C4-2B (cell line): Measurements from ENCODE around the gene SELPLG.

ENCODE experiments used
- H3K27ac ChIP-seq: fragments of 450-650 bp; 2 replicates; pipeline ENCODE4 v1.5.1; 2017
- ZFX ChIP-seq: fragments of 450-650 bp; IDR thresholded peaks from 2 replicates; pipeline ENCODE4 v1.6.1; 2017
- TF ChIP-seq, protein P1 (sequence below): fragments of 450-650 bp; conservative IDR thresholded peaks from 2 replicates; pipeline ENCODE4 v1.5.1; 2017; ENCODE audit warnings: mild to moderate bottlenecking

Gene SELPLG

DNA sequence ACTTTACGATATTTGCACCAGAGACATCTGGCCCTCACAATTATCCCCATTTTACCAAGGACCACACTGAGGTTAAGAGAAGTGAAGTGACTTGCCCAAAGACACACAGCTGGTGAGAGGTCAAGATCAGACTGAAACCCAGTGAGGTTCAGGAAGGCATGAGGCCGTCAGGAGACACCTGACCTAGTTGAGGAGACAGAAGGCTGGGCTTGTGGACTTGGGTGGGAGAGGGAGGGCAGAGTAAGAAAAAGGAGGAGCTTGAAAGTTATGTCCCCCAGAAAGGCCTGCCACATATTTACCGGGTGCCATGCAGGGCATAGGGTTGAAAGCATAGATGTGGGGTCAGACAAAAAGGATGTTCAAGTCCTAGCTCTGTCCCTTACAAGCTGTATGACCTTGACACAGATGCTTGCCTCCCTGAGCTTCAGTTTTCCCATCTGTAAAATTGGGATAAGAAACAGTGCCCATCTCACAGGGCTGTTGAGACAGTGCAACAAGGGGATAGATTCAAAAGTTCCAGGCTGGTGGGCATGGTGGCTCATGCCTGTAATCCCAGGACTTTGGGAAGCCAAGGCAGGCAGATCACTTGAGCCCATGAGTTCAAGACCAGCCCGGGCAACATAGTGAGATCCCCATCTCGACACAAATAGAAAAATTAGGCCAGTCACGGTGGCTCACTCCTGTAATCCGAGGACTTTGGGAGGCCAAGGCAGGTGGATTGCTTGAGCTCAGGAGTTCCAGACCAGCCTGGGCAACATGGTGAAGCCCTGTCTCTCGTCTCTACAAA is 6.4 kb downstream of the SELPLG start:
- TF ChIP-seq, protein P1, sequence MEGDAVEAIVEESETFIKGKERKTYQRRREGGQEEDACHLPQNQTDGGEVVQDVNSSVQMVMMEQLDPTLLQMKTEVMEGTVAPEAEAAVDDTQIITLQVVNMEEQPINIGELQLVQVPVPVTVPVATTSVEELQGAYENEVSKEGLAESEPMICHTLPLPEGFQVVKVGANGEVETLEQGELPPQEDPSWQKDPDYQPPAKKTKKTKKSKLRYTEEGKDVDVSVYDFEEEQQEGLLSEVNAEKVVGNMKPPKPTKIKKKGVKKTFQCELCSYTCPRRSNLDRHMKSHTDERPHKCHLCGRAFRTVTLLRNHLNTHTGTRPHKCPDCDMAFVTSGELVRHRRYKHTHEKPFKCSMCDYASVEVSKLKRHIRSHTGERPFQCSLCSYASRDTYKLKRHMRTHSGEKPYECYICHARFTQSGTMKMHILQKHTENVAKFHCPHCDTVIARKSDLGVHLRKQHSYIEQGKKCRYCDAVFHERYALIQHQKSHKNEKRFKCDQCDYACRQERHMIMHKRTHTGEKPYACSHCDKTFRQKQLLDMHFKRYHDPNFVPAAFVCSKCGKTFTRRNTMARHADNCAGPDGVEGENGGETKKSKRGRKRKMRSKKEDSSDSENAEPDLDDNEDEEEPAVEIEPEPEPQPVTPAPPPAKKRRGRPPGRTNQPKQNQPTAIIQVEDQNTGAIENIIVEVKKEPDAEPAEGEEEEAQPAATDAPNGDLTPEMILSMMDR = no peak
- no peak for TF ChIP-seq ZFX
- H3K27ac ChIP-seq = no peak overlapping the region

DNA sequence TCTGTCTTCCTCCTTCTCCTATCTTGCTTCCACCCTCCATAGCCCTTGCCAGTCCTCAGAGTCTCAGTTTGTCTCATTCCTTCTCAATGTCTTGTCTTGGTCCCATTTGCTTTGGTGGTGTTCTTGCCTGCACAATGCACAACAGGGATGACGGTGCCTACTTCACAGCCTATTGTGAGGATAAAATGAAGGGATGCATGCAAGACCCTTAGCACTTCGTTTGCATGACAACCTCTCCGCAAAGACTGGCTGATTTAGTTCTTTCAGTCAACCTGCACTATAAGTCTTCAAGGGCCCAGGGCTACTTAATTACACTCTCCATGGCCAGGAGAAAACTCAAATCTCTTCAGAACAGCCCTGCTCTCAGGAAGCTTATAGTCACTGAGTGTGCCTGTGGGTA is 8.5 kb downstream of the SELPLG start:
- H3K27ac ChIP-seq = no peak overlapping the region
- no peak for TF ChIP-seq ZFX
- TF ChIP-seq, protein P1 = no peak

DNA sequence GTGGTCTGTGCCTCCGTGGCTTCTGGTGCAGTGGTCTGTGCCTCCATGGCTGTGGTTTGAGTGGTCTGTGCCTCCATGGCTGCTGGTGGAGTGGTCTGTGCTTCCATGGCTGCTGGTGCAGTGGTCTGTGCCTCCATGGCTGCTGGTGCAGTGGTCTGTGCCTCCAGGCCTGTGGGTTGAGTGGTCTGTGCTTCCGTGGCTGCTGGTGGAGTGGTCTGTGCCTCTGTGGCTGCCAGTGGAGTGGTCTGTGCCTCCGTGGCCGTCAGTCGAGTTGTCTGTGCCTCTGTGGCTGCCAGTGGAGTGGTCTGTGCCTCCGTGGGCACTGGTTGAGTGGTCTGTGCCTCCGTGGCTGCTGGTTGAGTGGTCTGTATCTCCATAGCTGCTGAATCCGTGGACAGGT is 10.1 kb downstream of the SELPLG start:
- H3K27ac ChIP-seq = no peak overlapping the region
- no peak for TF ChIP-seq ZFX
- TF ChIP-seq, protein P1 = no peak

DNA sequence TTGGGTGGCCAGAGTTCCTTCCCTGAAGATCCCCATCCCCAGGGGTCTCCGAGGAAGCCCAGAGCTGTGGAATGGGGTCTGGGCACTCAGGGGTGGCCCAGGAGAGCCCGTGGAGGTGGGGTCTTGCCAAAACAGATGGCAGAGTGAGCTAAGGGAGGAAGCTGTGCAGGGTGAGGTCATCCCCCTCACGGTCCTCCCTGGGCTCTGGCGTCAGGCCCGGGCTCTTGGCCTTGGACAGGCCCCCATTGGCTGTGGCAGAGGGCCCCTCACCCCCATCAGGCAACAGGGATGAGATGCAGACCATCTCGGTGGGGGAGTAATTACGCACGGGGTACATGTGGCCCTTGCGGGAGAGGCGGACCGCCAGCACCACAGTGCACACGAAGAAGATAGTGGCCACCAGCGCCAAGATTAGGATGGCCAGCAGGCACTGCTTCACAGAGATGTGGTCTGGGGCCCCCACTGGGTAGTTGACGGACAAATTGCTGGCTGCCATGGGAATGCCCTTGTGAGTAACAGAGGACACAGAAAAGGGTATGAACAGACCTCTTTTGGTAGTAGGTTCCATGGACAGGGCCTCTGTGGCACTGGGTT is 10.7 kb downstream of the SELPLG start:
- TF ChIP-seq, protein P1 = no peak
- TF ChIP-seq ZFX = no peak
- no peak overlapping the region for H3K27ac ChIP-seq

DNA sequence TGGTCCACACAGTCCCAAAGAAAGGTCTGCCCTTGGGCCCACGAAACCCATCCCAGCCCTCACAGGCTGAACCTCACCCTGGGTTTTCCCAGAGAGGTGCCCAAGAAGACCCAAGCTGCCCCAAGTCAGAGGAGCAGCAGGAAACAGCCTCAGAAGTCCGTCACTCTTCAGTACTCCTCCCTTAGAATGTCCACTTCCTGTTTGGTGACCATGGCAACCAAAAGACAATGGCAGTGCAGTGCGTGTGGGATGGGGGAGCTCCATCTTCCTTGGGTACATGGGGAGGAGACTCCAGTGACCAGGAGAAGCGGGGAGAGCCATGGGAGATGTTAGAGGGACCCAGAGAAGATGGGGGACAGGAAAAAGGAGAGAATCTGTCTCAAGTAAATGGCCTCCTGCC is 11.3 kb downstream of the SELPLG start:
- H3K27ac ChIP-seq = no peak overlapping the region

DNA sequence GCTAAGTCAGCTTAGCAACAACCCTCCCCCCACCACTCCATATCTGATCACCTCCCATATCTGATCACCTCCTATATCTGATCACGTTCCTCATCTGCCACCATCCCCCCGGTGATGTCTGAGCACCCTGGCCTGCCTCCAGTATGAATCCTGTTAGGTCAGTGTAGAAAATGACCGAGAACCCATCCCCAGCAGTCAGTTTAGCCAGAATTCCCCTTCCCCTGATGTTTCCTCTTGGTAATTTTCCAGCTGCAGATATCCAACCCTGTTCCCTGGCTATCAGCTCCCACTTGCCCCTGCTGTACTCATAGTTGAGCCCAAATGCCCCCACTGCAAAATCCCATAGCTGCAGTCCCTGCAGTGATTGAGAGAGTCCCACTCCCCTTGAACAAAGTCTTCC is 12.5 kb downstream of the SELPLG start:
- no peak overlapping the region for H3K27ac ChIP-seq
- TF ChIP-seq ZFX = no peak
- TF ChIP-seq, protein P1 = no peak

More for the DNA sequence above, 11.3 kb downstream of the SELPLG start:
- TF ChIP-seq, protein P1 = no peak
- no peak for TF ChIP-seq ZFX

DNA sequence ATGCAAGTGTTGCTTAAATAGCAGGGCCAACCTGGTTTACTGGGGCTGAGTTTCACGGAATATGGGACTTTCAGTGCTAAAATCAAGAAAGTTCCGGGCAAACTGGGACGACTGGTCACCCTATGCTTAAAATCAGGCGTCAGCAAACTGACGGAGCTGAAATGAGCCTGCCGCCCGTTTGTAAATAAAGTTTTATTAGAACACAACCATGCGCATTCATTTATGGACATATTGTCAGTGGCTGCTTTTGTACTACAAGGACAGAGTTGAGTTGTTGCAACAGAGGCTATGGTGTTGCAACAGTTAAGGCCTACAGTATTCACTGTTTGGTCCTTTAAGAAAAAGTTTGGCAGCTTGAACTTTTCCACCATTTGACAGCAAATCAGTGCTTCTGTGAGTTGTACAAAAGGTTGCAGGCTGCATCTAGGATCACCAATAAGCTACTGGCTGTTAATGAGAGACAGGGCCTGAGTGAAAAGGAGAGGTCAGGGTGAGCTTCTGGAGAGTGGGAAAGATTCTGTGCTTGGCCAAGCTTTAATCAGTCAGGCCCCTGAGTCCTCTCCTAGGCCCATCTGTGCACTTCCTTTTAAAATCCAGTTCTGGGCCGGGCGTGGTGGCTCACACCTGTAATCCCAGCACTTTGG is 13.3 kb downstream of the SELPLG start:
- H3K27ac ChIP-seq = no peak overlapping the region
- TF ChIP-seq, protein P1 = no peak
- no peak for TF ChIP-seq ZFX
